Sigmoid colon (tissue), 4 donors: ENCODE data around the gene TM4SF1.

Experiments used
- CTCF ChIP-seq, 4 experiments: fragments of 450-650 bp in 3 of 4; fragments of 200-600 bp in 1 of 4; IDR thresholded peaks; one replicate each; pipeline ENCODE4 v1.5.1; 2016 to 2019; ENCODE audit warnings: antibody characterized with exemption in 4 of 4, mild to moderate bottlenecking in 3 of 4, moderate library complexity in 2 of 4
- POLR2A ChIP-seq, 2 donors: fragments of 450-650 bp; IDR thresholded peaks; one replicate each; pipeline ENCODE4 v1.6.1; 2016; ENCODE audit warnings: antibody characterized with exemption in 2 of 2, mild to moderate bottlenecking in 2 of 2, moderate library complexity in 2 of 2
- POLR2AphosphoS5 ChIP-seq, 4 donors: sonication (generic); formaldehyde crosslinking; IDR thresholded peaks; one replicate each; pipeline ENCODE4 v1.6.1; 2017; ENCODE audit warnings: antibody characterized with exemption in 4 of 4

GRCh38 chr3:149356630-149357029 is 20.8 kb downstream of the TM4SF1 start:
- no peak for TF ChIP-seq CTCF (IDR thresholded peaks at IDR 0.05)
- no peak for TF ChIP-seq POLR2A (IDR thresholded peaks at IDR 0.05)
- TF ChIP-seq POLR2AphosphoS5 (IDR thresholded peaks at IDR 0.05) = no peak
